Measurements from ENCODE around the gene EPB41L3.

DNA sequence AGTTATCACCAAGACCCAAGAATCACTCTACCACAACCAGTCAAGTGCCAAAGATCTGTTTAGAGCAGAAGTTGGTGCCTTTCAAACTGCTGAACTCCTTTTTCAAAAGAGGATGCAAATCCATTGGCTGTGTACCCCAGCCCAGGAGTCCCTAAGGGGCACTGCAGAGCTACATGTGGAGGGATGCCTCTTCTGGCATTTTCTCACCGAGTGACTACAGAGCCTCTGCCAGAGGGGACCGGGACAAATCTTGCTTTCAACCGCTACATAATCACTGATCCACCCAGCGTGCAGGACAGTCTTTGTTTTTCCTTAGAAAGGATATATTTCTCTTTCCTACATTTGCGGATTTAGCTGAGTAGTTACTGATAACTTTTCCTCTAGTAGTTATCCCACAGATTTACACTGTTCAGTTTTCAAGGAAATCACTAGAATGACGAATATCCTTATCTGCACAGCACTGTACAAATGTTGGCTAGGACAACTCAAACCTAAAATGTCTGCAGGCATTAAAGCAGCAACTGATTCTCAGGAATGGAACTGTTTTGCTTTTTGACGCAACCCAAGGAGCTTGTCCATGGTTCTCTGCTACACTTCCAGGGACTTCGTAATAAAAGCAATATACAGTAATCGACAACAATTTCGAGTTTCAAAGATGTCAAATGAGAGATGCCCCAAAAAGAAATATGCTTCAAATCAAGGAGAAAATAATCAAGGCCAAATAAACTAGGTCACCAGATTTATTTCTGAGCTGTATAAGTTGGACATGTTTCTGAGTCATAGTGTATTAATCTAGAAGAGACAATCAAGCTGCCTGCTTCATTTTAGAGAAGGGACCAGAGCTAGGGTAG is 24.1 kb downstream of the EPB41L3 start:
- TF ChIP-seq, protein P1, sequence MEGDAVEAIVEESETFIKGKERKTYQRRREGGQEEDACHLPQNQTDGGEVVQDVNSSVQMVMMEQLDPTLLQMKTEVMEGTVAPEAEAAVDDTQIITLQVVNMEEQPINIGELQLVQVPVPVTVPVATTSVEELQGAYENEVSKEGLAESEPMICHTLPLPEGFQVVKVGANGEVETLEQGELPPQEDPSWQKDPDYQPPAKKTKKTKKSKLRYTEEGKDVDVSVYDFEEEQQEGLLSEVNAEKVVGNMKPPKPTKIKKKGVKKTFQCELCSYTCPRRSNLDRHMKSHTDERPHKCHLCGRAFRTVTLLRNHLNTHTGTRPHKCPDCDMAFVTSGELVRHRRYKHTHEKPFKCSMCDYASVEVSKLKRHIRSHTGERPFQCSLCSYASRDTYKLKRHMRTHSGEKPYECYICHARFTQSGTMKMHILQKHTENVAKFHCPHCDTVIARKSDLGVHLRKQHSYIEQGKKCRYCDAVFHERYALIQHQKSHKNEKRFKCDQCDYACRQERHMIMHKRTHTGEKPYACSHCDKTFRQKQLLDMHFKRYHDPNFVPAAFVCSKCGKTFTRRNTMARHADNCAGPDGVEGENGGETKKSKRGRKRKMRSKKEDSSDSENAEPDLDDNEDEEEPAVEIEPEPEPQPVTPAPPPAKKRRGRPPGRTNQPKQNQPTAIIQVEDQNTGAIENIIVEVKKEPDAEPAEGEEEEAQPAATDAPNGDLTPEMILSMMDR (IDR thresholded peaks at IDR 0.05): no peak
- TF ChIP-seq POLR2AphosphoS5 (IDR thresholded peaks at IDR 0.05; ENCODE audit: low read depth, low read length) (no peak), SIN3A (IDR thresholded peaks at IDR 0.05; ENCODE audit: borderline replicate concordance, insufficient read depth, low read depth, low read length) (no peak)
- TF ChIP-seq, protein P2, sequence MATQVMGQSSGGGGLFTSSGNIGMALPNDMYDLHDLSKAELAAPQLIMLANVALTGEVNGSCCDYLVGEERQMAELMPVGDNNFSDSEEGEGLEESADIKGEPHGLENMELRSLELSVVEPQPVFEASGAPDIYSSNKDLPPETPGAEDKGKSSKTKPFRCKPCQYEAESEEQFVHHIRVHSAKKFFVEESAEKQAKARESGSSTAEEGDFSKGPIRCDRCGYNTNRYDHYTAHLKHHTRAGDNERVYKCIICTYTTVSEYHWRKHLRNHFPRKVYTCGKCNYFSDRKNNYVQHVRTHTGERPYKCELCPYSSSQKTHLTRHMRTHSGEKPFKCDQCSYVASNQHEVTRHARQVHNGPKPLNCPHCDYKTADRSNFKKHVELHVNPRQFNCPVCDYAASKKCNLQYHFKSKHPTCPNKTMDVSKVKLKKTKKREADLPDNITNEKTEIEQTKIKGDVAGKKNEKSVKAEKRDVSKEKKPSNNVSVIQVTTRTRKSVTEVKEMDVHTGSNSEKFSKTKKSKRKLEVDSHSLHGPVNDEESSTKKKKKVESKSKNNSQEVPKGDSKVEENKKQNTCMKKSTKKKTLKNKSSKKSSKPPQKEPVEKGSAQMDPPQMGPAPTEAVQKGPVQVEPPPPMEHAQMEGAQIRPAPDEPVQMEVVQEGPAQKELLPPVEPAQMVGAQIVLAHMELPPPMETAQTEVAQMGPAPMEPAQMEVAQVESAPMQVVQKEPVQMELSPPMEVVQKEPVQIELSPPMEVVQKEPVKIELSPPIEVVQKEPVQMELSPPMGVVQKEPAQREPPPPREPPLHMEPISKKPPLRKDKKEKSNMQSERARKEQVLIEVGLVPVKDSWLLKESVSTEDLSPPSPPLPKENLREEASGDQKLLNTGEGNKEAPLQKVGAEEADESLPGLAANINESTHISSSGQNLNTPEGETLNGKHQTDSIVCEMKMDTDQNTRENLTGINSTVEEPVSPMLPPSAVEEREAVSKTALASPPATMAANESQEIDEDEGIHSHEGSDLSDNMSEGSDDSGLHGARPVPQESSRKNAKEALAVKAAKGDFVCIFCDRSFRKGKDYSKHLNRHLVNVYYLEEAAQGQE (IDR thresholded peaks at IDR 0.05; ENCODE audit: insufficient read depth in 1 of 2, low read depth in 2 of 2, low read length in 1 of 2): no peak
